ENCODE results near the gene RAD23A. TPM values are rescaled to one million over a fixed set of nuclear protein-coding genes. Genes with fewer than 3 reads are reported as not detected.

Gene RAD23A
- total and polyA plus RNA-seq, 4 donors: 79.7 to 186 (median 117) TPM

- no peak overlapping the region for H3K9ac ChIP-seq (ENCODE audit: insufficient read depth in 1 of 2, low read length in 2 of 2)
- H3K36me3 ChIP-seq (ENCODE audit: control insufficient read depth in 4 of 4, insufficient read depth in 4 of 4, low read length in 4 of 4): peaks cover 29 to 59% (median 50%) of the 10 kb centered on the region in 4 donors
- no peak for DNase-seq
- no peaks in the 10 kb centered on the region for H3K27me3 ChIP-seq (ENCODE audit: control insufficient read depth in 3 of 3, insufficient read depth in 3 of 3, low read length in 2 of 3)
- TF ChIP-seq CTCF (IDR thresholded peaks at IDR 0.05; ENCODE audit: control extremely low read depth, extremely low read depth): no peak
- 60 to 75% methylated on average over 18 of the region's 18 CpGs for WGBS, 2 donors
- no peak overlapping the region for H3K4me3 ChIP-seq
- peak overlapping the region in 1 of 2 donors; percentile 18 for H3K27ac ChIP-seq (ENCODE audit: low read depth in 1 of 2, low read length in 1 of 2)
- H3K4me1 ChIP-seq (ENCODE audit: control insufficient read depth in 5 of 5, insufficient read depth in 5 of 5, low read length in 5 of 5): peaks cover 11 to 29% (median 19%) of the 10 kb centered on the region in 5 donors
- H3K9me3 ChIP-seq (ENCODE audit: control insufficient read depth in 4 of 4, insufficient read depth in 3 of 4, low read length in 3 of 4): no peaks in the 10 kb centered on the region
- no peak for ATAC-seq (ENCODE audit: insufficient read depth, low FRiP score)
These were observed 2.1 kb upstream of the RAD23A start for GRCh38 chr19:12943437-12944044.

GRCh38 chr19:12944104-12944674, 1.5 kb upstream of the RAD23A start:
- Histone ChIP-seq H3K9me3 (ENCODE audit: control insufficient read depth in 4 of 4, insufficient read depth in 3 of 4, low read length in 3 of 4) (no peaks in the 10 kb centered on the region), H3K4me1 (ENCODE audit: control insufficient read depth in 5 of 5, insufficient read depth in 5 of 5, low read length in 5 of 5) (peaks cover 11 to 29% (median 19%) of the 10 kb centered on the region in 5 donors), H3K27me3 (ENCODE audit: control insufficient read depth in 3 of 3, insufficient read depth in 3 of 3, low read length in 2 of 3) (no peaks in the 10 kb centered on the region), H3K27ac (ENCODE audit: low read depth in 1 of 2, low read length in 1 of 2) (peak overlapping the region in 1 of 2 donors; percentile 40), H3K9ac (ENCODE audit: insufficient read depth in 1 of 2, low read length in 2 of 2) (no peak overlapping the region), H3K4me3 (no peak overlapping the region), H3K36me3 (ENCODE audit: control insufficient read depth in 4 of 4, insufficient read depth in 4 of 4, low read length in 4 of 4) (peaks cover 35 to 58% (median 54%) of the 10 kb centered on the region in 4 donors)
- 38 to 52% methylated on average over 2 of the region's 2 CpGs for WGBS, 2 donors
- ATAC-seq (ENCODE audit: insufficient read depth, low FRiP score) (no peak), DNase-seq (no peak)
- no peak for TF ChIP-seq CTCF (IDR thresholded peaks at IDR 0.05; ENCODE audit: control extremely low read depth, extremely low read depth)

GRCh38 chr19:12946092-12946721, 545 bp downstream of the RAD23A start:
- TF ChIP-seq CTCF (IDR thresholded peaks at IDR 0.05; ENCODE audit: control extremely low read depth, extremely low read depth): no peak
- peaks cover 0 to 14% (median 7%) of the 10 kb centered on the region in 5 donors for H3K4me1 ChIP-seq (ENCODE audit: control insufficient read depth in 5 of 5, insufficient read depth in 5 of 5, low read length in 5 of 5)

More at GRCh38 chr19:12946092-12946721, 545 bp downstream of the RAD23A start:
- 1% methylated on average over 38 to 40 of the region's 40 CpGs for WGBS, 2 donors
- Histone ChIP-seq H3K9me3 (ENCODE audit: control insufficient read depth in 4 of 4, insufficient read depth in 3 of 4, low read length in 3 of 4) (no peaks in the 10 kb centered on the region), H3K27me3 (ENCODE audit: control insufficient read depth in 3 of 3, insufficient read depth in 3 of 3, low read length in 2 of 3) (no peaks in the 10 kb centered on the region), H3K9ac (ENCODE audit: insufficient read depth in 1 of 2, low read length in 2 of 2) (peak overlapping the region; percentile 42 to 72), H3K4me3 (peak overlapping the region; percentile 85), H3K27ac (ENCODE audit: low read depth in 1 of 2, low read length in 1 of 2) (peak overlapping the region; percentile 80 to 95), H3K36me3 (ENCODE audit: control insufficient read depth in 4 of 4, insufficient read depth in 4 of 4, low read length in 4 of 4) (peaks cover 27 to 54% (median 44%) of the 10 kb centered on the region in 4 donors)
- ATAC-seq (ENCODE audit: insufficient read depth, low FRiP score) (peak; percentile 83), DNase-seq (peak; percentile 75 to 84 (median 77))
